Fibroblast of skin of left quadriceps (primary cell): ENCODE data around the gene PLIN4.

ENCODE experiments used
- DNase-seq, 2 experiments: peaks; one replicate each; pipeline ENCODE4 v3.0.0-alpha.2; 2013; ENCODE audit warnings: low read depth in 2 of 2

The PLIN4 gene

GRCh38 chr19:4506449-4507149, 11.7 kb downstream of the PLIN4 start:
- peak; percentile 10 to 21 for DNase-seq

GRCh38 chr19:4505570-4506448, 12.5 kb downstream of the PLIN4 start:
- DNase-seq, result no peak

- no peak for DNase-seq
Observed at GRCh38 chr19:4504891-4505569, 13.3 kb downstream of the PLIN4 start.

- no peak for DNase-seq
Observed at GRCh38 chr19:4504297-4504701, 14.0 kb downstream of the PLIN4 start.

- no peak for DNase-seq
Observed at GRCh38 chr19:4503825-4504170, 14.5 kb downstream of the PLIN4 start.

GRCh38 chr19:4503132-4503824, 15.0 kb downstream of the PLIN4 start:
- DNase-seq, result no peak

GRCh38 chr19:4502282-4503131, 15.8 kb downstream of the PLIN4 start:
- no peak for DNase-seq

GRCh38 chr19:4501691-4502090, 16.6 kb downstream of the PLIN4 start:
- DNase-seq, result no peak

GRCh38 chr19:4500841-4501591, 17.3 kb downstream of the PLIN4 start:
- DNase-seq, result no peak

GRCh38 chr19:4499855-4500254, 18.4 kb downstream of the PLIN4 start:
- DNase-seq, result no peak

GRCh38 chr19:4499318-4499717, 19.0 kb downstream of the PLIN4 start:
- no peak for DNase-seq

GRCh38 chr19:4498694-4499093, 19.6 kb downstream of the PLIN4 start:
- no peak for DNase-seq

GRCh38 chr19:4497770-4498389, 20.4 kb downstream of the PLIN4 start:
- DNase-seq, result no peak

- no peak for DNase-seq
Observed at GRCh38 chr19:4496304-4496703, 22.0 kb downstream of the PLIN4 start.

- no peak for DNase-seq
Observed at GRCh38 chr19:4495471-4495870, 22.8 kb downstream of the PLIN4 start.

GRCh38 chr19:4494691-4495064, 23.6 kb downstream of the PLIN4 start:
- no peak for DNase-seq

- DNase-seq, result no peak
Observed at GRCh38 chr19:4493929-4494690, 24.2 kb downstream of the PLIN4 start.

- no peak for DNase-seq
Observed at GRCh38 chr19:4493104-4493928, 25.0 kb downstream of the PLIN4 start.
